IMR-90 (cell line): ENCODE results near the gene SLC5A2. TPM values are rescaled to one million over a fixed set of nuclear protein-coding genes. Genes with fewer than 3 reads are reported as not detected.

Experiments
- ATAC-seq: fragments of 200-7000 bp; cut with Tn5 transposase; 2 replicates; pipeline ENCODE4 v1.9.1; 2020; ENCODE audit warnings: low read depth, mild to moderate bottlenecking, moderate library complexity
- BruUV-seq: library from RNA; stranded (reverse); fragments of 400-500 nt; replicated peaks from 2 replicates; lab custom pipeline; 2021; lab: Mats Ljungman, UMichigan
- CTCF ChIA-PET: fragments of 300-600 bp; formaldehyde crosslinking; extraction: SDS; loops from one replicate; lab custom pipeline; 2021; ENCODE audit warnings: antibody characterized with exemption; lab: Yijun Ruan, JAX
- POLR2A ChIA-PET: fragments of 300-600 bp; sonication (Branson Sonifier 250); formaldehyde crosslinking; loops from one replicate; lab custom pipeline; 2022; ENCODE audit warnings: antibody characterized with exemption; ENCODE audit not compliant: unreplicated experiment; lab: Charles Lee
- DNase-seq: peaks from one replicate; pipeline ENCODE4 v3.0.0; 2013
- H2AFZ ChIP-seq: replicated peaks from 2 replicates; pipeline ENCODE3; 2013; ENCODE audit warnings: low read length, mild to moderate bottlenecking; ENCODE audit not compliant: poor library complexity
- H2AK5ac ChIP-seq: 2 replicates; pipeline ENCODE4 v1.6.1; 2013; ENCODE audit warnings: low read depth, low read length, inconsistent platforms
- H2AK9ac ChIP-seq: replicated peaks from 2 replicates; pipeline ENCODE3; 2013; ENCODE audit warnings: mild to moderate bottlenecking, low read depth, low read length, moderate library complexity; ENCODE audit not compliant: poor library complexity
- H2BK120ac ChIP-seq: 2 replicates; pipeline ENCODE4 v1.6.1; 2013; ENCODE audit warnings: low read depth, low read length, inconsistent platforms
- H2BK15ac ChIP-seq: 3 replicates; pipeline ENCODE4 v1.6.1; 2013; ENCODE audit warnings: low read depth, low read length, inconsistent platforms
- H2BK20ac ChIP-seq: 2 replicates; pipeline ENCODE4 v1.6.1; 2013; ENCODE audit warnings: low read depth, mild to moderate bottlenecking, inconsistent platforms, low read length, moderate library complexity
- H2BK5ac ChIP-seq: 2 replicates; pipeline ENCODE4 v1.6.1; 2013; ENCODE audit warnings: mild to moderate bottlenecking, low read depth, low read length, inconsistent platforms; ENCODE audit not compliant: poor library complexity, severe bottlenecking
- H3K14ac ChIP-seq: replicated peaks from 2 replicates; pipeline ENCODE4 v1.6.1; 2013; ENCODE audit warnings: low read depth, low read length, inconsistent platforms
- H3K18ac ChIP-seq: 2 replicates; pipeline ENCODE4 v1.6.1; 2013; ENCODE audit warnings: low read depth, low read length, control low read depth
- H3K23ac ChIP-seq: 2 replicates; pipeline ENCODE4 v1.6.1; 2013; ENCODE audit warnings: low read depth, low read length, inconsistent platforms
- H3K27ac ChIP-seq: 2 replicates; pipeline ENCODE4 v1.5.1; 2013; ENCODE audit warnings: mild to moderate bottlenecking, control low read depth, low read length; ENCODE audit not compliant: insufficient read depth
- H3K27me3 ChIP-seq: 2 replicates; pipeline ENCODE4 v1.6.1; 2013; ENCODE audit warnings: low read length; ENCODE audit not compliant: control insufficient read depth, insufficient read depth
- H3K36me3 ChIP-seq: 2 replicates; pipeline ENCODE4 v1.6.1; 2013; ENCODE audit warnings: low read length, mixed read lengths; ENCODE audit not compliant: control insufficient read depth, insufficient read depth
- H3K4ac ChIP-seq: 2 replicates; pipeline ENCODE4 v1.6.1; 2013; ENCODE audit warnings: low read depth, low read length, inconsistent platforms
- H3K4me1 ChIP-seq: 2 replicates; pipeline ENCODE4 v1.6.1; 2013; ENCODE audit warnings: low read length, mixed read lengths; ENCODE audit not compliant: control insufficient read depth, insufficient read depth
- H3K4me2 ChIP-seq: 2 replicates; pipeline ENCODE4 v1.6.1; 2013; ENCODE audit warnings: low read depth, mild to moderate bottlenecking, control low read depth, low read length, moderate library complexity
- H3K4me3 ChIP-seq: 2 replicates; pipeline ENCODE4 v1.5.1; 2013; ENCODE audit warnings: low read depth, mild to moderate bottlenecking, control low read depth, low read length, moderate library complexity; ENCODE audit not compliant: insufficient read depth
- H3K56ac ChIP-seq: 2 replicates; pipeline ENCODE4 v1.6.1; 2013; ENCODE audit warnings: low read length, inconsistent platforms; ENCODE audit not compliant: insufficient read depth; ENCODE audit errors: extremely low read depth
- H3K79me1 ChIP-seq, 2 experiments: 2 replicates each; pipeline ENCODE4 v1.6.1; 2013; ENCODE audit warnings: low read length in 2 of 2, inconsistent platforms in 1 of 2, low read depth in 1 of 2
- H3K9ac ChIP-seq: 2 replicates; pipeline ENCODE4 v1.6.1; 2013; ENCODE audit warnings: low read depth, low read length, control low read depth
- H3K9me1 ChIP-seq: 2 replicates; pipeline ENCODE4 v1.6.1; 2013; ENCODE audit warnings: low read length, inconsistent platforms; ENCODE audit not compliant: insufficient read depth
- H3K9me3 ChIP-seq: 2 replicates; pipeline ENCODE4 v1.6.1; 2013; ENCODE audit warnings: low read length; ENCODE audit not compliant: control insufficient read depth, insufficient read depth
- H4K20me1 ChIP-seq: 2 replicates; pipeline ENCODE4 v1.6.1; 2013; ENCODE audit warnings: low read length, inconsistent platforms; ENCODE audit not compliant: insufficient read depth
- H4K5ac ChIP-seq: 2 replicates; pipeline ENCODE4 v1.6.1; 2013; ENCODE audit warnings: mild to moderate bottlenecking, low read depth, low read length, control low read depth
- H4K8ac ChIP-seq, 2 experiments: 2 replicates each; pipeline ENCODE4 v1.6.1; 2013; ENCODE audit warnings: low read depth in 2 of 2, low read length in 2 of 2, control low read depth in 1 of 2, inconsistent platforms in 1 of 2
- H4K91ac ChIP-seq: 2 replicates; pipeline ENCODE4 v1.6.1; 2013; ENCODE audit warnings: low read depth, low read length, inconsistent platforms; ENCODE audit not compliant: insufficient read depth
- NFE2L2 ChIP-seq: fragments of 150-350 bp; IDR thresholded peaks from 2 replicates; pipeline ENCODE4 v1.6.1; 2016; ENCODE audit warnings: low read depth, mild to moderate bottlenecking, low read length
- WGBS, 2 experiments: methylation state at CpG; one replicate each; pipeline versions ENCODE4 v1.1.5 to v1.1.7; 2013; ENCODE audit warnings: missing lambda C conversion rate in 2 of 2; ENCODE audit not compliant: insufficient read length in 1 of 2; ENCODE audit errors: extremely low coverage in 2 of 2; 5-methylcytosine and 5-hydroxymethylcytosine counted together
- dilution Hi-C: fragments of 300-500 bp; cut with HindIII; formaldehyde crosslinking; loops from one replicate; pipeline ENCODE4 v1.14.3; 2018; ENCODE audit warnings: low sequenced_read_pairs; ENCODE audit not compliant: unreplicated experiment
- in situ Hi-C: fragments of 300-500 bp; cut with MboI; formaldehyde crosslinking; loops from 3 replicates; pipeline ENCODE4 v1.14.3; 2019; ENCODE audit warnings: low sequenced_read_pairs, inconsistent platforms, mixed read lengths
- intact Hi-C: fragments of 100-400 bp; cut with micrococcal nuclease; formaldehyde crosslinking; loops from 2 replicates; pipeline ENCODE4 v1.10.0; 2022
- polyA plus RNA-seq, 3 experiments: library from polyadenylated mRNA; depleted of rRNA; stranded (reverse); fragments of >200 nt; gene quantifications; 2 replicates each; pipeline ENCODE4 v1.2.3, GENCODE V29; 2012; ENCODE audit warnings: low replicate concordance in 1 of 3
- total RNA-seq: library from RNA; depleted of rRNA; stranded (reverse); fragments of >200 nt; gene quantifications from 2 replicates; pipeline ENCODE4 v1.2.3, GENCODE V29; 2012

SLC5A2 gene
- total and polyA plus RNA-seq, 2 of the 4 experiments (the other 2 are of a cell fraction): not detected

DNA sequence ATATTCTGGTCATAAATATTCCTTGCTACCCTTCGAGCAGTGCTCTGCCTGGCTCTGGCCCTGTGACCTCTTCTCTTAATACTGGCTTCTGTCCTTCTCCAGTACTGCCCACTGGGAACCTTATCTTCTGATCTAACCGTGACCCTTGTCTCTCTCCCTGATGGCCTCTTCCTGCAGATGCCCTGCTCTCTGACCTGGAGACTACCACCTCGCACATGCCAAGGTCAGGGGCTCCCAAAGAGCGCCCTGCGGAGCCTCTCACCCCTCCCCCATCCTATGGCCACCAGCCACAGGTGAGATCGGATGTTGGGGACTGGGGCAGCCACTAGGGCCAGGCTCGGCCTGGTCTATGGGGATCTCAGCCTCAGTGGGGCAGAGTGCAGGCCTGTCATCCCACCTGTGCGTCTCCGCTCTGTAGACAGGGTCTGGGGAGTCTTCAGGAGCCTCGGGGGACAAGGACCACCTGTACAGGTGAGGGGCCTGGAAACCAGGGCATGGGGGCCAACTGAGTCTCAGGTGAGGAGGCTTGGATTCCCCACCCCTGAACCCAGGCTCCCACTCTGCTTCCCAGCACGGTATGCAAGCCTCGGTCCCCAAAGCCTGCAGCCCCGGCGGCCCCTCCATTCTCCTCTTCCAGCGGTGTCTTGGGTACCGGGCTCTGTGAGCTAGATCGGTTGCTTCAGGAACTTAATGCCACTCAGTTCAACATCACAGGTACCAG is 9.5 kb upstream of the SLC5A2 start:
- peak overlapping the region; percentile 18; the same call in 1 of the 2 replicates for H3K4me2 ChIP-seq
- intact Hi-C loops: no loop called here

More for the DNA sequence above, 9.5 kb upstream of the SLC5A2 start:
- no peak overlapping the region for H3K18ac ChIP-seq
- H4K8ac ChIP-seq: peak overlapping the region in 1 of 2 experiments; percentile 10; a peak in 2 of 4 replicates
- in situ Hi-C loops: loop anchor here (25.0 kb wide), 1 partner anchor 389 kb away; the partner anchor contains the start of gene ZNF267
- peaks cover 53% of the 10 kb centered on the region for H4K20me1 ChIP-seq
- no peak overlapping the region for H3K4me3 ChIP-seq
- no peak overlapping the region for H3K23ac ChIP-seq
- H2BK20ac ChIP-seq: no peak overlapping the region
- no peak overlapping the region for H2BK5ac ChIP-seq
- ATAC-seq (no peak), DNase-seq (no peak)
- H3K4ac ChIP-seq: peak overlapping the region; percentile 75
- H3K27me3 ChIP-seq: no peaks in the 10 kb centered on the region
- no peak overlapping the region for H4K91ac ChIP-seq
- peak overlapping the region; percentile 15; the same call in 1 of the 2 replicates for H3K9ac ChIP-seq
- H3K9me1 ChIP-seq: peaks cover 16% of the 10 kb centered on the region; the same call in 1 of the 2 replicates
- CTCF ChIA-PET: interaction anchor here (1.0 kb wide), 2 partner anchors 8 to 13 kb away, joined by 6 to 7 read pairs; no protein-coding TSS in a partner anchor
- no peak overlapping the region for H4K5ac ChIP-seq
- peaks cover 22 to 70% of the 10 kb centered on the region in 2 experiments; a peak in 3 of 4 replicates for H3K79me1 ChIP-seq
- 33% methylated on average over 1 of the region's 17 CpGs; no CpG with 5 or more reads in 1 of the 2 experiments for WGBS, 2 experiments
- no peak overlapping the region for H3K56ac ChIP-seq
- no peak overlapping the region for H2BK15ac ChIP-seq
- no peak overlapping the region for H2BK120ac ChIP-seq
- peaks cover 45% of the 10 kb centered on the region for H3K36me3 ChIP-seq
- POLR2A ChIA-PET: interaction anchor here (1.0 kb wide), 1 partner anchor 14 kb away, joined by 4 read pairs; no protein-coding TSS in a partner anchor
- dilution Hi-C loops: no loop called here
- H2AK5ac ChIP-seq: peak overlapping the region; percentile 100; the same call in 1 of the 2 replicates
- peaks cover 13% of the 10 kb centered on the region for H3K4me1 ChIP-seq
- BruUV-seq: no TSS peak
- no peak overlapping the region for H2AFZ ChIP-seq
- TF ChIP-seq NFE2L2: no peak
- H2AK9ac ChIP-seq: peak overlapping the region; percentile 100
- no peak overlapping the region for H3K27ac ChIP-seq
- peak overlapping the region; percentile 10 for H3K14ac ChIP-seq
- H3K9me3 ChIP-seq: no peaks in the 10 kb centered on the region
